ENCODE data around the gene HMGCS1. TPM values are rescaled to one million over a fixed set of nuclear protein-coding genes. Genes with fewer than 3 reads are reported as not detected.
"Not testable (repeated sequence)": the region's sequence is repeated elsewhere in the genome, so short reads cannot be mapped to it uniquely, and the experiment has no call there.

The HMGCS1 gene
- total RNA-seq, 1 donor from 2014 or later: 36.5 TPM

GRCh38 chr5:43348207-43348606 is 35.0 kb upstream of the HMGCS1 start:
- Histone ChIP-seq H3K9me3 (no peaks in the 10 kb centered on the region), H3K4me3 (no peak overlapping the region), H3K4me1 (no peaks in the 10 kb centered on the region), H3K27me3 (no peaks in the 10 kb centered on the region), H3K36me3 (no peaks in the 10 kb centered on the region), H3K27ac (no peak overlapping the region)
- no peak for TF ChIP-seq CTCF (IDR thresholded peaks at IDR 0.05)
- intact Hi-C loops (cut with DNase I): no loop called here
- no peak for DNase-seq (ENCODE audit: low spot score in 2 of 2)

DNA sequence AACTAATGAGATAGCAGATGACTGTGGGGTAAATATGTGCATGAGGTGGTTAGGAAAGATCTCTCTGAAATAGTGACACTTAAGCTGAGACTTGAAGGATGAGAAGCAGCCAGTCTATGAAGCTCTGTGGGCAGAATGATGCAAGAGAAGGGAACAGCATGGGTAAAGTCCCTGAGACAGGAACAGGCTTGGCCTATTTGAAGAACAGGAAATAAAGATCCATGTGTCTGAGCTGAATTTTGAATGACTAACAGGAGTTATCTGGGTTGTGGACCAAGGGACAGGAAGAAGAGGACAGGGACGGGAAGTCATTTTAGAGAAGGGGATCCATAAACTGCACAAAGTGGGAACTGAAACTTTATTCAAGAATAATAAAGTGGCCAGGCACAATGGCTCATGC is 25.6 kb upstream of the HMGCS1 start:
- Histone ChIP-seq H3K27ac (no peak overlapping the region), H3K4me1 (no peaks in the 10 kb centered on the region), H3K9me3 (peaks cover 0 to 8% of the 10 kb centered on the region in 2 donors), H3K36me3 (no peaks in the 10 kb centered on the region), H3K27me3 (no peaks in the 10 kb centered on the region), H3K4me3 (no peak overlapping the region)
- TF ChIP-seq CTCF (IDR thresholded peaks at IDR 0.05): no peak
- intact Hi-C loops (cut with DNase I): no loop called here
- no peak for DNase-seq (ENCODE audit: low spot score in 2 of 2)

DNA sequence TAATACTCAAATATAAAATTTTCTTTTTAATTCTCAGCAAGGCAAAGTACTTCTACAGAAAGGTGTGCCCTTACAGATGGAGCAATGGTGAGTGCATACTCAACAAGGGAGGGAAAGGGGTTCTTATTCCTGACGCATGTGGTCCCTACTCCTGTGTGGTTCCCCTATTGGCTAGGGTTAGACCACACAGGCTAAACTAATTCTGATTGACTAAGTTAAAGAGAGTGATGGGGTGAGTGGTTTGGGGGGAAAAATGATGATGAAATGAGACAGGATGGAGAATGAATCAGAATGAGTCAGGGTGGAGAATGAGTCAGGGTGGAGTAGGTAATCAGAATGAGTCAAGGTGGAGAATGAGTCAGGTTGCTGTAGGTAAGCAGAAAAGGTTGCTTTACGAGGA is 22.9 kb upstream of the HMGCS1 start:
- Histone ChIP-seq H3K9me3 (peaks cover 0 to 8% of the 10 kb centered on the region in 2 donors), H3K36me3 (no peaks in the 10 kb centered on the region), H3K4me1 (no peaks in the 10 kb centered on the region), H3K4me3 (no peak overlapping the region), H3K27me3 (no peaks in the 10 kb centered on the region), H3K27ac (no peak overlapping the region)
- TF ChIP-seq CTCF (IDR thresholded peaks at IDR 0.05): no peak
- no peak for DNase-seq (ENCODE audit: low spot score in 2 of 2)
- intact Hi-C loops (cut with DNase I): no loop called here

DNA sequence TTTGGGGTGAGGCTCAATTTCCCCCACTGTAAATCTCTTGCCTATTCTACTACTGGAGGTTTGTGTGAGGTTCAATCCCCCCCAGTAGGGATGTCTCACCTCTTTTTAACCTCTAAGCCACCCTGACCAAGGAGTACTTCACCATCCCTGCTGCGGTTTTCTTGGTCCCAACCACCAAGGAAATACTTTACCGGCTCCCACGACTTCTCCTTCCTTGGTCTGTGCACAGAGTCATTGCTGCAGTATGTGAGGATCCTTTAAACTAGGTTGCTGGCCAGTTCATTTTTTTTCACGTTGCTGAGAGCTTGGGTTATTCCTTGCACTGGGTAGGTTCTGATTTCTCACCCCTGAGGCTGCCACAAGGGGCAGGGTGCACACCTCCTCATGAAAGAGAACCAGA is 22.5 kb upstream of the HMGCS1 start:
- no peak for TF ChIP-seq CTCF (IDR thresholded peaks at IDR 0.05)
- H3K4me3 ChIP-seq: no peak overlapping the region
- no peaks in the 10 kb centered on the region for H3K4me1 ChIP-seq
- H3K27ac ChIP-seq: no peak overlapping the region
- no peak for DNase-seq (ENCODE audit: low spot score in 2 of 2)
- H3K36me3 ChIP-seq: no peaks in the 10 kb centered on the region
- H3K27me3 ChIP-seq: no peaks in the 10 kb centered on the region
- intact Hi-C loops (cut with DNase I): no loop called here
- H3K9me3 ChIP-seq: peaks cover 0 to 8% of the 10 kb centered on the region in 2 donors

- Histone ChIP-seq H3K27ac (no peak overlapping the region), H3K36me3 (no peaks in the 10 kb centered on the region), H3K4me3 (no peak overlapping the region), H3K9me3 (peaks cover 0 to 8% of the 10 kb centered on the region in 2 donors), H3K4me1 (no peaks in the 10 kb centered on the region), H3K27me3 (no peaks in the 10 kb centered on the region)
- TF ChIP-seq CTCF (IDR thresholded peaks at IDR 0.05): no peak
- DNase-seq (ENCODE audit: low spot score in 2 of 2): no peak
- intact Hi-C loops (cut with DNase I): no loop called here
Observed at GRCh38 chr5:43332401-43332800, 19.2 kb upstream of the HMGCS1 start.

- H3K4me3 ChIP-seq; H3K36me3 ChIP-seq; DNase-seq (ENCODE audit: low spot score in 2 of 2); H3K27ac ChIP-seq; H3K27me3 ChIP-seq; H3K4me1 ChIP-seq; intact Hi-C loops (cut with DNase I); H3K9me3 ChIP-seq: not testable (repeated sequence)
Observed at GRCh38 chr5:43325624-43326023, 12.4 kb upstream of the HMGCS1 start.

DNA sequence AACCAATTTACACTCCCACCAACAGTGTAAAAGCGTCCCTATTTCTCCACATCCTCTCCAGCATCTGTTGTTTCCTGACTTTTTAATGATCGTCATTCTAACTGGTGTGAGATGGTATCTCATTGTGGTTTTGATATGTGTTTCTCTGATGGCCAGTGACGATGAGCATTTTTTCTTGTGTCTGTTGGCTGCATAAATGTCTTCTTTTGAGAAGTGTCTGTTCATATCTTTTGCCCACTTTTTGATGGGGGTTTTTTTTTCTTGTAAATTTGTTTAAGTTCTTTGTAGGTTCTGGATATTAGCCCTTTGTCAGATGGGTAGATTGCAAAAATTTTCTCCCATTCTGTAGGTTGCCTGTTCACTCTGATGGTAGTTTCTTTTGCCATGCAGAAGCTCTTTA is 10.3 kb upstream of the HMGCS1 start:
- intact Hi-C loops (cut with DNase I); H3K36me3 ChIP-seq: not testable (repeated sequence)

More for the DNA sequence above, 10.3 kb upstream of the HMGCS1 start:
- not testable (repeated sequence) for H3K9me3 ChIP-seq; H3K27ac ChIP-seq; DNase-seq (ENCODE audit: low spot score in 2 of 2); H3K4me1 ChIP-seq; H3K4me3 ChIP-seq; H3K27me3 ChIP-seq
